Neural cell (in vitro differentiated cells): Measurements from ENCODE around the gene ELMOD1. TPM values are rescaled to one million over a fixed set of nuclear protein-coding genes. Genes with fewer than 3 reads are reported as not detected.

Experiments used
- H2AFZ ChIP-seq: fragments of 200-600, 300-800 bp; sonication (generic), shearing (Covaris generic); 2 replicates; pipeline ENCODE4 v1.6.0; 2014; ENCODE audit warnings: low read depth, mild to moderate bottlenecking, antibody characterized with exemption, low read length, moderate library complexity
- H3F3A ChIP-seq: fragments of 200-600 bp; shearing (Covaris generic); 2 replicates; pipeline ENCODE4 v1.6.1; 2016; ENCODE audit warnings: mild to moderate bottlenecking, moderate library complexity, mixed read lengths, antibody characterized with exemption, low read length; ENCODE audit not compliant: insufficient read depth, poor library complexity, severe bottlenecking
- H3K27ac ChIP-seq: fragments of 200-600, 300-800 bp; sonication (generic), shearing (Covaris generic); 2 replicates; pipeline ENCODE4 v1.5.1; 2014; ENCODE audit warnings: mild to moderate bottlenecking, low read length, moderate library complexity
- H3K27me3 ChIP-seq: fragments of 300-800, 200-600 bp; sonication (generic), shearing (Covaris generic); 2 replicates; pipeline ENCODE4 v1.6.0; 2014; ENCODE audit warnings: mild to moderate bottlenecking, low read depth, low read length, moderate library complexity; ENCODE audit not compliant: insufficient read depth
- H3K36me3 ChIP-seq: fragments of 300-800, 200-600 bp; sonication (generic), shearing (Covaris generic); 2 replicates; pipeline ENCODE4 v1.5.1; 2014; ENCODE audit warnings: mild to moderate bottlenecking, antibody characterized with exemption, low read length, moderate library complexity; ENCODE audit not compliant: insufficient read depth
- H3K4me2 ChIP-seq: fragments of 300-800, 200-600 bp; sonication (generic), shearing (Covaris generic); 2 replicates; pipeline ENCODE4 v1.6.0; 2014; ENCODE audit warnings: mild to moderate bottlenecking, low read length
- H3K4me3 ChIP-seq: fragments of 300-800, 200-600 bp; sonication (generic), shearing (Covaris generic); 2 replicates; pipeline ENCODE4 v1.5.1; 2014; ENCODE audit warnings: mild to moderate bottlenecking, low read length, moderate library complexity
- H3K79me2 ChIP-seq: fragments of 200-600 bp; shearing (Covaris generic); replicated peaks from 2 replicates; pipeline ENCODE4 v1.6.0; 2014; ENCODE audit warnings: mild to moderate bottlenecking, low read length, moderate library complexity; ENCODE audit not compliant: insufficient read depth
- H3K9ac ChIP-seq: fragments of 300-800, 200-600 bp; sonication (generic), shearing (Covaris generic); 2 replicates; pipeline ENCODE4 v1.6.1; 2016; ENCODE audit warnings: mild to moderate bottlenecking, low read length, mixed read lengths
- H3K9me2 ChIP-seq: fragments of 200-600 bp; shearing (Covaris generic); 2 replicates; pipeline ENCODE4 v1.6.1; 2016; ENCODE audit warnings: mild to moderate bottlenecking, low read length, mixed read lengths; ENCODE audit not compliant: insufficient read depth
- H3K9me3 ChIP-seq: fragments of 200-600, 300-800 bp; sonication (generic), shearing (Covaris generic); 2 replicates; pipeline ENCODE4 v1.6.1; 2016; ENCODE audit warnings: mild to moderate bottlenecking, mixed run types, low read length, moderate library complexity, mixed read lengths
- H4K20me1 ChIP-seq: fragments of 200-600 bp; shearing (Covaris generic); 2 replicates; pipeline ENCODE4 v1.6.1; 2016; ENCODE audit warnings: mild to moderate bottlenecking, mixed run types; ENCODE audit not compliant: insufficient read depth
- CTCF ChIP-seq: fragments of 450-650 bp; IDR thresholded peaks from 2 replicates; pipeline ENCODE4 v1.5.1; 2014; ENCODE audit warnings: antibody characterized with exemption, mild to moderate bottlenecking, moderate library complexity; ENCODE audit not compliant: poor library complexity, severe bottlenecking
- EP300 ChIP-seq: fragments of 450-650 bp; conservative IDR thresholded peaks from 2 replicates; pipeline ENCODE4 v1.6.1; 2014; ENCODE audit warnings: antibody characterized with exemption, mild to moderate bottlenecking, moderate library complexity; ENCODE audit not compliant: poor library complexity, severe bottlenecking
- EZH2 ChIP-seq: fragments of 200-600, 300-800 bp; shearing (Covaris generic), sonication (generic); IDR thresholded peaks from 2 replicates; pipeline ENCODE4 v1.6.1; 2014; ENCODE audit warnings: antibody characterized with exemption, low read length, borderline replicate concordance, mild to moderate bottlenecking; ENCODE audit not compliant: insufficient read depth, poor library complexity, severe bottlenecking
- MXI1 ChIP-seq: fragments of 450-650 bp; conservative IDR thresholded peaks from 2 replicates; pipeline ENCODE4 v1.6.1; 2014; ENCODE audit warnings: antibody characterized with exemption, mild to moderate bottlenecking; ENCODE audit not compliant: poor library complexity, severe bottlenecking
- POLR2AphosphoS5 ChIP-seq: IDR thresholded peaks from 2 replicates; pipeline ENCODE4 v1.6.1; 2012
- RAD21 ChIP-seq: fragments of 450-650 bp; conservative IDR thresholded peaks from 2 replicates; pipeline ENCODE4 v1.6.1; 2014; ENCODE audit warnings: antibody characterized with exemption, mild to moderate bottlenecking, moderate library complexity
- REST ChIP-seq: IDR thresholded peaks from 2 replicates; pipeline ENCODE4 v1.6.1; 2012; ENCODE audit warnings: borderline replicate concordance
- SMC3 ChIP-seq: fragments of 450-650 bp; conservative IDR thresholded peaks from 2 replicates; pipeline ENCODE4 v1.6.1; 2014; ENCODE audit warnings: antibody characterized with exemption, mild to moderate bottlenecking, moderate library complexity; ENCODE audit not compliant: poor library complexity
- TAF1 ChIP-seq: IDR thresholded peaks from 2 replicates; pipeline ENCODE4 v1.6.1; 2012; ENCODE audit warnings: low read depth
- polyA plus RNA-seq: library from polyadenylated mRNA; depleted of rRNA; stranded (reverse); fragments of >200 nt; gene quantifications from 2 replicates; pipeline ENCODE4 v1.2.3, GENCODE V29; 2014

ELMOD1 gene
- polyA plus RNA-seq, 1 donor from 2014 or later: 12.5 TPM

GRCh38 chr11:107677924-107678631 lies 87.1 kb downstream of the ELMOD1 start:
- no peaks in the 10 kb centered on the region for H4K20me1 ChIP-seq
- no peak overlapping the region for H3K4me2 ChIP-seq
- H3K27ac ChIP-seq: no peak overlapping the region
- no peaks in the 10 kb centered on the region for H3K79me2 ChIP-seq
- no peaks in the 10 kb centered on the region for H3K9me2 ChIP-seq
- H3K27me3 ChIP-seq: no peaks in the 10 kb centered on the region
- no peaks in the 10 kb centered on the region for H3K9me3 ChIP-seq
- TF ChIP-seq REST (no peak), SMC3 (no peak), MXI1 (no peak), CTCF (no peak), POLR2AphosphoS5 (no peak), EZH2 (no peak), TAF1 (no peak), EP300 (no peak), RAD21 (no peak)
- H3K36me3 ChIP-seq: no peaks in the 10 kb centered on the region
- no peaks in the 10 kb centered on the region for H3F3A ChIP-seq
- no peak overlapping the region for H3K4me3 ChIP-seq
- H3K9ac ChIP-seq: no peak overlapping the region
- H2AFZ ChIP-seq: no peak overlapping the region

GRCh38 chr11:107678632-107678971 lies 87.7 kb downstream of the ELMOD1 start:
- Histone ChIP-seq H3K9ac (no peak overlapping the region), H3K27ac (no peak overlapping the region), H2AFZ (no peak overlapping the region), H3K4me2 (no peak overlapping the region), H3F3A (no peaks in the 10 kb centered on the region), H3K9me2 (no peaks in the 10 kb centered on the region), H3K79me2 (no peaks in the 10 kb centered on the region), H4K20me1 (no peaks in the 10 kb centered on the region), H3K27me3 (no peaks in the 10 kb centered on the region), H3K36me3 (no peaks in the 10 kb centered on the region), H3K9me3 (no peaks in the 10 kb centered on the region), H3K4me3 (no peak overlapping the region)
- TF ChIP-seq CTCF: no peak
- TF ChIP-seq EP300: no peak
- TF ChIP-seq RAD21: no peak
- no peak for TF ChIP-seq MXI1
- TF ChIP-seq TAF1: no peak
- TF ChIP-seq REST: no peak
- no peak for TF ChIP-seq SMC3
- no peak for TF ChIP-seq EZH2
- TF ChIP-seq POLR2AphosphoS5: no peak
